Trophoblast cell (in vitro differentiated cells and primary cell): ENCODE measurements around the gene CACNG4.
A peak's percentile ranks its signal among the peaks of the same experiment; 100 is the strongest.

Experiments used
- DNase-seq, 2 donors: peaks; one replicate each; pipeline ENCODE4 v3.0.0-alpha.2; 2016
- H2AFZ ChIP-seq: 2 replicates; pipeline ENCODE4 v1.6.1; 2013; ENCODE audit warnings: low read length, moderate library complexity, mild to moderate bottlenecking; ENCODE audit not compliant: insufficient read depth, poor library complexity
- H2AK5ac ChIP-seq: 2 replicates; pipeline ENCODE4 v1.6.1; 2013; ENCODE audit warnings: mild to moderate bottlenecking, low read length
- H2BK120ac ChIP-seq: 2 replicates; pipeline ENCODE4 v1.6.1; 2013; ENCODE audit warnings: low read length, mild to moderate bottlenecking, moderate library complexity; ENCODE audit not compliant: insufficient read depth, poor library complexity
- H2BK12ac ChIP-seq: 2 replicates; pipeline ENCODE4 v1.6.1; 2013; ENCODE audit warnings: mild to moderate bottlenecking, low read length, moderate library complexity
- H2BK5ac ChIP-seq: 2 replicates; pipeline ENCODE4 v1.6.1; 2013; ENCODE audit warnings: low read length, low read depth, moderate library complexity, mild to moderate bottlenecking; ENCODE audit not compliant: poor library complexity
- H3K14ac ChIP-seq: 2 replicates; pipeline ENCODE4 v1.6.1; 2013; ENCODE audit warnings: mild to moderate bottlenecking, low read length
- H3K18ac ChIP-seq: 2 replicates; pipeline ENCODE4 v1.6.1; 2013; ENCODE audit warnings: mild to moderate bottlenecking, low read length
- H3K23ac ChIP-seq: 2 replicates; pipeline ENCODE4 v1.6.1; 2013; ENCODE audit warnings: low read length
- H3K27ac ChIP-seq: 2 replicates; pipeline ENCODE4 v1.5.1; 2013; ENCODE audit warnings: low read depth, mild to moderate bottlenecking, inconsistent platforms, low read length, moderate library complexity
- H3K27me3 ChIP-seq: 2 replicates; pipeline ENCODE4 v1.6.1; 2013; ENCODE audit warnings: inconsistent platforms, mild to moderate bottlenecking, low read length, moderate library complexity; ENCODE audit not compliant: insufficient read depth
- H3K36me3 ChIP-seq, 2 experiments: 1 replicate in 1 of 2; 2 replicates in 1 of 2; pipeline ENCODE4 v1.6.1; 2013; ENCODE audit warnings: low read length in 2 of 2, mild to moderate bottlenecking in 2 of 2, moderate library complexity in 1 of 2; ENCODE audit not compliant: insufficient read depth in 2 of 2, control insufficient read depth in 1 of 2
- H3K4ac ChIP-seq: 2 replicates; pipeline ENCODE4 v1.6.1; 2013; ENCODE audit warnings: low read depth, mild to moderate bottlenecking, low read length, moderate library complexity
- H3K4me1 ChIP-seq, 2 experiments: 1 replicate in 1 of 2; 2 replicates in 1 of 2; pipeline ENCODE4 v1.6.1; 2013; ENCODE audit warnings: low read length in 2 of 2, mild to moderate bottlenecking in 2 of 2, moderate library complexity in 1 of 2; ENCODE audit not compliant: insufficient read depth in 2 of 2, control insufficient read depth in 1 of 2
- H3K4me2 ChIP-seq: 2 replicates; pipeline ENCODE4 v1.6.1; 2013; ENCODE audit warnings: inconsistent platforms, mild to moderate bottlenecking, low read length, moderate library complexity
- H3K4me3 ChIP-seq: 2 replicates; pipeline ENCODE4 v1.5.1; 2013; ENCODE audit warnings: mild to moderate bottlenecking, low read depth, low read length, inconsistent platforms
- H3K79me1 ChIP-seq: one replicate; pipeline ENCODE4 v1.6.1; 2013; ENCODE audit warnings: low read length
- H3K79me2 ChIP-seq: 2 replicates; pipeline ENCODE4 v1.6.1; 2013; ENCODE audit warnings: low read length, mild to moderate bottlenecking; ENCODE audit not compliant: control insufficient read depth, insufficient read depth, poor library complexity
- H3K9ac ChIP-seq: 2 replicates; pipeline ENCODE4 v1.6.1; 2013; ENCODE audit warnings: mild to moderate bottlenecking, low read length
- H3K9me3 ChIP-seq: 2 replicates; pipeline ENCODE4 v1.6.1; 2013; ENCODE audit warnings: low read depth, mild to moderate bottlenecking, control low read depth, inconsistent platforms, low read length; ENCODE audit not compliant: insufficient read depth
- H4K12ac ChIP-seq: 2 replicates; pipeline ENCODE4 v1.6.1; 2013; ENCODE audit warnings: low read depth, mild to moderate bottlenecking, low read length, moderate library complexity
- H4K8ac ChIP-seq: 2 replicates; pipeline ENCODE4 v1.6.1; 2013; ENCODE audit warnings: low read depth, mild to moderate bottlenecking, low read length, moderate library complexity
- H4K91ac ChIP-seq: one replicate; pipeline ENCODE4 v1.6.1; 2013; ENCODE audit warnings: low read depth, mild to moderate bottlenecking, low read length, moderate library complexity
- WGBS: extraction: QIAGEN DNeasy Blood & Tissue Kit; methylation state at CpG from one replicate; pipeline ENCODE4 v1.1.7; 2013; ENCODE audit warnings: missing lambda C conversion rate; ENCODE audit not compliant: insufficient read length, insufficient coverage; ENCODE audit errors: extremely low coverage; 5-methylcytosine and 5-hydroxymethylcytosine counted together

The CACNG4 gene

GRCh38 chr17:66978514-66979061, 14.1 kb downstream of the CACNG4 start:
- no peak overlapping the region for H3K27ac ChIP-seq
- H4K12ac ChIP-seq, result no peak overlapping the region
- no CpG with 5 or more reads among the region's 19 CpGs for WGBS
- DNase-seq, result no peak
- H3K4me1 ChIP-seq, result peaks cover 0 to under 1% of the 10 kb centered on the region in 2 experiments
- H3K79me1 ChIP-seq, result no peaks in the 10 kb centered on the region
- H4K8ac ChIP-seq, result no peak overlapping the region
- H2AFZ ChIP-seq, result no peak overlapping the region
- no peaks in the 10 kb centered on the region for H3K9me3 ChIP-seq
- peak overlapping the region; percentile 17 for H3K4me3 ChIP-seq
- no peak overlapping the region for H2AK5ac ChIP-seq
- no peak overlapping the region for H3K4me2 ChIP-seq
- no peak overlapping the region for H2BK5ac ChIP-seq
- no peak overlapping the region for H3K14ac ChIP-seq
- no peak overlapping the region for H3K23ac ChIP-seq
- H3K18ac ChIP-seq, result no peak overlapping the region
- no peak overlapping the region for H3K9ac ChIP-seq
- H2BK12ac ChIP-seq, result no peak overlapping the region
- peaks cover 8 to 13% of the 10 kb centered on the region in 2 experiments for H3K36me3 ChIP-seq
- H3K4ac ChIP-seq, result no peak overlapping the region
- no peaks in the 10 kb centered on the region for H3K79me2 ChIP-seq
- no peak overlapping the region for H2BK120ac ChIP-seq
- no peaks in the 10 kb centered on the region for H3K27me3 ChIP-seq
- H4K91ac ChIP-seq, result no peak overlapping the region

- no peak overlapping the region for H3K4me2 ChIP-seq
- no peak overlapping the region for H3K9ac ChIP-seq
- no peaks in the 10 kb centered on the region for H3K4me1 ChIP-seq
- no peak for DNase-seq
- no peak overlapping the region for H4K12ac ChIP-seq
- WGBS, result no CpG with 5 or more reads among the region's 7 CpGs
- H3K23ac ChIP-seq, result no peak overlapping the region
- H3K14ac ChIP-seq, result no peak overlapping the region
- H2BK5ac ChIP-seq, result no peak overlapping the region
- H3K9me3 ChIP-seq, result no peaks in the 10 kb centered on the region
- H4K8ac ChIP-seq, result no peak overlapping the region
- H3K4me3 ChIP-seq, result no peak overlapping the region
- H2BK120ac ChIP-seq, result no peak overlapping the region
- H2AK5ac ChIP-seq, result no peak overlapping the region
- H4K91ac ChIP-seq, result no peak overlapping the region
- H3K36me3 ChIP-seq, result peaks cover 10 to 22% of the 10 kb centered on the region in 2 experiments
- no peak overlapping the region for H3K18ac ChIP-seq
- no peaks in the 10 kb centered on the region for H3K79me2 ChIP-seq
- H3K27me3 ChIP-seq, result no peaks in the 10 kb centered on the region
- no peak overlapping the region for H3K27ac ChIP-seq
- no peak overlapping the region for H3K4ac ChIP-seq
- no peak overlapping the region for H2BK12ac ChIP-seq
- H2AFZ ChIP-seq, result no peak overlapping the region
- no peaks in the 10 kb centered on the region for H3K79me1 ChIP-seq
These were observed 16.4 kb downstream of the CACNG4 start for GRCh38 chr17:66980896-66981295.

- Histone ChIP-seq H4K91ac (no peak overlapping the region), H3K4ac (no peak overlapping the region), H3K4me2 (no peak overlapping the region), H3K4me1 (no peaks in the 10 kb centered on the region), H3K14ac (no peak overlapping the region), H2BK120ac (no peak overlapping the region), H3K79me1 (no peaks in the 10 kb centered on the region), H3K9me3 (no peaks in the 10 kb centered on the region), H3K27ac (no peak overlapping the region), H3K9ac (no peak overlapping the region), H4K12ac (no peak overlapping the region), H3K79me2 (no peaks in the 10 kb centered on the region), H3K23ac (no peak overlapping the region), H3K18ac (no peak overlapping the region), H3K27me3 (no peaks in the 10 kb centered on the region), H2AFZ (no peak overlapping the region), H2BK12ac (no peak overlapping the region), H2BK5ac (no peak overlapping the region), H3K36me3 (peaks cover 10 to 28% of the 10 kb centered on the region in 2 experiments), H4K8ac (no peak overlapping the region), H2AK5ac (no peak overlapping the region), H3K4me3 (no peak overlapping the region)
- no CpG with 5 or more reads among the region's 14 CpGs for WGBS
- no peak for DNase-seq
These were observed 17.5 kb downstream of the CACNG4 start for GRCh38 chr17:66981983-66982508.

GRCh38 chr17:66983414-66984021, 19.0 kb downstream of the CACNG4 start:
- H3K4me3 ChIP-seq, result no peak overlapping the region
- H4K91ac ChIP-seq, result no peak overlapping the region
- no peak overlapping the region for H3K14ac ChIP-seq
- H3K36me3 ChIP-seq, result peaks cover 19 to 37% of the 10 kb centered on the region in 2 experiments
- DNase-seq, result no peak
- H2AFZ ChIP-seq, result no peak overlapping the region
- H4K8ac ChIP-seq, result no peak overlapping the region
- no peak overlapping the region for H2BK12ac ChIP-seq
- H3K23ac ChIP-seq, result no peak overlapping the region
- no peak overlapping the region for H3K4ac ChIP-seq
- H3K4me1 ChIP-seq, result no peaks in the 10 kb centered on the region
- no peak overlapping the region for H3K9ac ChIP-seq
- H3K27me3 ChIP-seq, result no peaks in the 10 kb centered on the region
- WGBS, result no CpG with 5 or more reads among the region's 14 CpGs
- no peaks in the 10 kb centered on the region for H3K9me3 ChIP-seq
- H3K27ac ChIP-seq, result no peak overlapping the region
- H2BK120ac ChIP-seq, result no peak overlapping the region
- H3K18ac ChIP-seq, result no peak overlapping the region
- no peak overlapping the region for H2AK5ac ChIP-seq
- H3K79me1 ChIP-seq, result no peaks in the 10 kb centered on the region
- H3K4me2 ChIP-seq, result no peak overlapping the region
- no peak overlapping the region for H4K12ac ChIP-seq
- no peak overlapping the region for H2BK5ac ChIP-seq
- H3K79me2 ChIP-seq, result no peaks in the 10 kb centered on the region
